Activated CD4-positive, CD25-positive, alpha-beta regulatory T cell treated with anti-CD3 and anti-CD28 coated beads, Interleukin-2, amount 50 U/mL, for 72 hours (primary cell): ENCODE data around the gene SLC25A25.
"Not testable (repeated sequence)": the region's sequence is repeated elsewhere in the genome, so short reads cannot be mapped to it uniquely, and the experiment has no call there.

ENCODE experiments used
- DNase-seq: peaks from one replicate; pipeline ENCODE4 v3.0.0; 2021

Gene SLC25A25

DNA sequence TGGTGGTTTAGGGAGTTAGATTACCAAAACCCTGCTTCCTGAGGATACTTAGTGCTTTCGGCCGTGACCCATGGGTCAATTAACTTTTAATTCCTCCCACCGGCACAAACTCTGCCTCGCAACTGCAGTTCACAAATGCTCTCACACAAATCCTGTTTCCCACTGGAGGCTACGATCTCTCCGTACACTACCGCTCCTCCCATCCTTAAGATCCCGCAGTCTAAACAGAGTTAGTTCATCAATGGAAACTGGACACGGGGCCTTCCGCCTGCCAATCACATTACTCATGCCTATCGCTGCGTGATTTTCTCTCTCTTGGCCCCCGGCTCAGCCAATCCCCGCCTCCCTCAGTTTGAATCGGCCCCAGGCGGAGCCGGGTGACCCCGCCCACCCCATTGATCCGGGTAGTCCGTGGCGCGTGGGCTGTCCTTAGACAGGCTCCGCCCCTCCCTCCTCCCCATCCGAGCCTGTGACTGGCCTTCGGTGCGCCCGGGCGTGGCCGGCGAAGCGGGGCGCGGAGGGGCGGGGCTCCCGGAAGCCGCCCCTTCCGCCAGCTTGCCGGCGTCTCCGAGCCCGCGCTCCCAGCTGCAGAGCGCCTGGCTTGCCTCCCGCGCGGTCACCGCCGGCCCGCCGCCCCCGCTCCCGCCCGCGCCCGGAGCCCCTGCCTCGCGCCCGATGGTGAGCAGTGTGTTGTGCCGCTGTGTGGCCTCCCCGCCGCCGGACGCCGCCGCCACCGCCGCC lies at the start of gene SLC25A25:
SLC25A25 (plus strand) TSS at position 588 of the 741 bp plus-strand sequence; CDS start at position 676, 88 bp downstream.
- peak; percentile 100 for DNase-seq

DNA sequence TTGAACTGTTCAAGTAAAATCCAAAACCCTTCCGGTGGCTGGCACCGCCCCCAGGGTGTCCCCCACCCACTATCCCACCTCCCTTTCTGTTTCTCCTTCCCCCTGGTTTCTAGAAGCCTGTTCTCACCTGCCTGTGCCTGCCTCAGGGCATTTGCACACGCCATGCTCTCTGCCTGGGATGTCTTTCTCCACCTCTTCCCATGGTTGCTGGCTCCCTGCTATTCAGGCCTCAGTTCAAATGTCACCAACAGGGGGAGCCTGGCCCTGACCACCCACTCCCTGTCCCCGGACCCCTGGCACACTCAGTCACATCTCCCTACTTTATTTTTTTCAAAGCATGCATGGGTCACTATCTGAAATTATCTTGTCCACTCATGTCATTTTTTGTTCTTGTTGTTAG lies 47.3 kb upstream of the SLC25A25 start:
- no peak for DNase-seq

DNA sequence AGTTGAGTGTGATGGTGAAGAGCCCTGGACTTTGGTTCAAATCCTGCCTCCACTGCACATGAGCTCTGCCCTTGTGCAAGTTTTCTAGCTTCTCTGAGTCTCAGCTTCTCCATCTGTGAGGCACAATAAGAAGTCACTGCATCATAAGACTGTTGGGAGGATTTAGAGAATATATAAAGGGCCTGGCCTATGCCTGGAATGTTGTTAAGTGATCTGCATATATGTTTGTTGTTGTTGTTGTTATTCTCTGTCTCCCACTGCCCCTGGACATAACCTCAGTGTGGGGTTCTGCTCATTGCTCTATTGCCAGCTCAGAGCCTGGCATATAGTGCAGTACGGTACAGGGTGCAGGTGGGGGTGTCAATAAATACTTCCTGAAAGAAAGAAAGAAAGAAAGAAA lies 46.9 kb upstream of the SLC25A25 start:
- DNase-seq = no peak

DNA sequence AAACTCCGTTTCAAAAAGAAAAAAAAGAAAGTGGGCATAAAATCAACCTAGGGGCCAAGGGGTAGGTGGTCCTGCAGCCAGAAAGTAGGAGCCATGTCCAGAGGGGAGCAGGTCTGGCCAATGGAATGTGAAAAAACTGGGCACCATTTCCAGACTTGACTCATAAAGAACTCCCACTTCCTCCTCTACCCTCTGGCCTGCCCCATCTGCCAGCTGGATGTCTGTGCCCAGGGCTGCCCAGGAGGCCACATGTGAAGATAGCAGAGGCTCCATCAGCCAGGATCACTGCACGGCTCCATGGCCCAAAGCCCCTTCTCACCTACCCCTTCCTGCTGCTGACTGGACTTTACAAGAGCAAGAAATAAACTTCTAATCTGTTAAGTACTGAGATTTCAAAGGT lies 45.1 kb upstream of the SLC25A25 start:
- DNase-seq = no peak

DNA sequence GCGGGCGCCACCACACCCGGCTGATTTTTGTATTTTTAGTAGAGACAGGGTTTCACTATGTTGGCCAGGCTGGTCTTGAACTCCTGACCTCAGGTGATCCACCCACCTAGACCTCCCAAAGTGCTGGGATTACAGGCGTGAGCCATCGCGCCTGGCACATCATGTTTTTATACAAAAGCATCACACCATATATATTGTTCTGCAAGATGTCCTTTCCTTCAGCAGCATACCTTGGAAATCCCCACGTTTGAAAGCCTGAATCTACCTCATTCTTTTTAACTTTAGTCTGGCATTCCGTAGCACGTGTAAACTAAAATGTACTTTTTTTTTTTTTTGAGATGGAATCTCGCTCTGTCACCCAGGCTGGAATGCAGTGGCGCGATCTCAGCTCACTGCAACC lies 44.4 kb upstream of the SLC25A25 start:
- DNase-seq = not testable (repeated sequence)

DNA sequence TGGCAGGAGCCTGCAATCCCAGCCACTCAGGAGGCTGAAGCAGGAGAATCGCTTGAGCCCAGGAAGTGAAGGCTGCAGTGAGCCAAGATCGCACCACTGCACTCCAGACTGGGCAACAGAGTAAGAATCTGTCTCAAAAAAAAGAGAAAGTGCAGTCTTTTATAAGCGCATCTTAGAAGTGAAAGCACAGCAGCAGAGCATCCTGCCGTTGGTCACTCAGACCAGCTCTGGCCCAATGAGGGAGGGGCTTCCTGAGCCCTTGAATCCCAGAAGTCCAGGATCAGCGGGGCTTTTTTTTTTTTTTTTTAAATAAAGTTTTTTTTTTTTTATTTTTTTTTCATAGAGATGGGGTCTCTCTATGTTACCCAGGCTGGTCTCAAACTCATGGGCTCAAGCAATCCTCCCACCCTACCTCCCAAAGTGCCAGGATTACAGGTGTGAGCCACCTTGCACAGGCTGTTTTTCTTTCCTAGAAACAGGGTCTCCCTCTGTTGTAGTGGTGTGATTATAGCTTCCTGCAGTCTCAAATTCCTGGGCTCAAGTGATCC lies 43.2 kb upstream of the SLC25A25 start:
- DNase-seq = no peak

DNA sequence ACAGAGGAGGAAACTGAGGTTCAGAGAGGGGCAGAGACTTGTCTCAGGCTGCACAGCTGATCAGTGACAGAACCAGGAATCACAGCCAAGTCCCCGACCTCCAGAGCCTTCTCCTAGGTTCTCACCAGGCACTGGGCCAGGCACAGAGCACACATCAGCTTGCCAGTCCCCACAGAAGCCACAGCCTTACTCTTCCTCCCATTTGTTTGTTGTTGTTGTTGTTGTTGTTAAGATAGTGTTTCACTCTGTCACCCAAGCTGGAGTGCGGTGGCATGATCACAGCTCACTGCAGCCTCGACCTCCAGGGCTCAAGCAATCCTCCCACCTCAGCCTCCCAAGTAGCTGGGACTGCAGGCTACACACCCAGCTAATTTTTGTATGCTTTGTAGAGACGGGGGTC lies 42.3 kb upstream of the SLC25A25 start:
- no peak for DNase-seq

DNA sequence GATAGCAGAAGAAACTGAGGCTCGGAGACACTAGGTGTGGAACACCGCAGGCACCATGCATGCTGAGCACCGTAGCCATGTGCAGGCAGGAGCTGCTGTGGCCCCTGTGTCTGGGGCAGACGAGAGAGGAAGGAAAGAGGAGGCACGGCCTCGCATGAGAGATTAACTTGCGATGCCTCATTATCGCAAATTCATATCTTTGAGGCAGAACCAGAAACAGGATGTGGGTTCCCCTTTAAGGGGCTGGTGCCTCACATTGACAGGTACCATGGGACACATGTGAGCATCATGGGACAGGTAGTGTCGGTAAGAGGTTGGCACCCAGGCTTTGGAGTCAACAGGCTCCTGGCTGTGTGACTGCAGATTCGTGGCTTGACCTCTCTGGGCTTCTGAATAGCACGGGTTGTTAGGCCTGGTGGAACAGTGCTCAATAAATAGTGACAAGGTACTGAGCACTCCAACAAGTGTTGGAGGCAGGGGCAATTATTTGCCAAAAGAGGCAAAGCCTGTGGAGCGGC lies 41.7 kb upstream of the SLC25A25 start:
- DNase-seq = peak; percentile 70

DNA sequence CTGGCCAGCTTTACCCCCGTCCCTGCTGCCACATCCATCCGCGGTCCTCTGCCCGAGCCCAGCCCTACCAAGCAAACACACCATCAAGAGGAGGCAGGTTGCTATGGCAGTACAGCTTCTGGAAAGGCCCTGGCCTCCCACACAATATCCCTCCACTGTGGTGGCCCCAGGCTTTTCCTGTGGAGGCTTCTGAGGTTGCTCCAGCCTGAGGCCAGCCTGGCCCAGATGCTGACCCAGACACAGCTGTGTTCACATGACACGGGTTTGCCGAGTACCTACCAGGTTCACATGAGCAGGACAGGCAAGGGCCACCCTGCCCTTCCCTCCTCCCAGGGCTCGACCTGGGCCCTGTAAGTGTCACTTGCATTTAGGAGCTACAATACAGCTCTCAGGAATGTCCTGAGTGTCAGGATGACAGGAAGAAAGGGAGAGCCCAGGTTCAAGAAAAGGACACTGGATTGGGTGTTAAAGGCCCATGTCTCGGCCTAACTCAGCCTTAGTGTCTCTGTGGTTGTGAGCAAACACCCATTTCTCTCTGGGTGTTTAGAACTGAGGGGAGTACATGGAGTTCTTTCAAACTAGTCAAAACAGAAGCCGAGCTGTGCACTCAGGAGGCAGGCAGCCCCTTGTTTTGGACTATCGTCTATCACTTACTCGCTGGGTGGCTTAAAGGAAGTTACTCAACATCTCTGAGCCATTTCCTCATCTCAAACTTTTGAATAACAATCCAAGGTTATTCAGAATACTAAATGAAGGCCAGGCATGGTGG lies 41.1 kb upstream of the SLC25A25 start:
- peak; percentile 59 for DNase-seq

DNA sequence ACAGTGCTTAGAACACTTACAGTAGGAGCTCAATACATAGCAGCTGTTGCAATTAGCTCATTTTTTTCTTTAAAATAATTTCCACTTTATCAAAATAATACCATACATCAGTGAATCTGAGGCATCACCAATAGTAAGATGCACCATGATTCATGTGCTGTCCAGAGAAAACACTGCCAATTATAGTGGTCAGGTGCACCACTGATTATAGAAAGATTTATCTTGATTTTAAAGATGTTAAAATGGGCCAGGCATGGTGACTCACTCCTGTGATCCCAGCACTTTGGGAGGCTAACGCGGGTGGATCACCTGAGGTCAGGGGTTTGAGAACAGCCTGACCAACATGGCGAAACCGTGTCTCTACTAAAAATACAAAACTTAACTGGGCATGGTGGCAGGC lies 40.3 kb upstream of the SLC25A25 start:
- DNase-seq = no peak

DNA sequence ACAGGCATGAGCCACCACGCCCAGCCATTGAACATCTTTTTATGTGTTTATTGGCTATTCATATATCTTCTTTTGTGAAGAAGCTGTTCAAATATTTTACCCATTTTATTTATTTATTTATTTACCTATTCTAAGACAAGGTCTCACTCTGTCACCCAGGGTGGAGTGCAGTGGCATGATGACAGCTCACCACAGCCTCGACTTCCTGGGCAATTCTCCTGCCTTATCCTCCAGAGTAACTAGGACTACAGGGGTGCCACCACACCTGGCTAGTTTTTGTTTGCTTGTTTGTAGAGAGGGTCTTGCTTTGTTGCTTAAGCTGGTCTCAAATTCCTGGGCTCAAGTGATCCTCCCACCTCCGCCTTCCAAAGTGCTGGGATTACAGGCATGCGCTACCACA lies 34.4 kb upstream of the SLC25A25 start:
- DNase-seq = no peak

DNA sequence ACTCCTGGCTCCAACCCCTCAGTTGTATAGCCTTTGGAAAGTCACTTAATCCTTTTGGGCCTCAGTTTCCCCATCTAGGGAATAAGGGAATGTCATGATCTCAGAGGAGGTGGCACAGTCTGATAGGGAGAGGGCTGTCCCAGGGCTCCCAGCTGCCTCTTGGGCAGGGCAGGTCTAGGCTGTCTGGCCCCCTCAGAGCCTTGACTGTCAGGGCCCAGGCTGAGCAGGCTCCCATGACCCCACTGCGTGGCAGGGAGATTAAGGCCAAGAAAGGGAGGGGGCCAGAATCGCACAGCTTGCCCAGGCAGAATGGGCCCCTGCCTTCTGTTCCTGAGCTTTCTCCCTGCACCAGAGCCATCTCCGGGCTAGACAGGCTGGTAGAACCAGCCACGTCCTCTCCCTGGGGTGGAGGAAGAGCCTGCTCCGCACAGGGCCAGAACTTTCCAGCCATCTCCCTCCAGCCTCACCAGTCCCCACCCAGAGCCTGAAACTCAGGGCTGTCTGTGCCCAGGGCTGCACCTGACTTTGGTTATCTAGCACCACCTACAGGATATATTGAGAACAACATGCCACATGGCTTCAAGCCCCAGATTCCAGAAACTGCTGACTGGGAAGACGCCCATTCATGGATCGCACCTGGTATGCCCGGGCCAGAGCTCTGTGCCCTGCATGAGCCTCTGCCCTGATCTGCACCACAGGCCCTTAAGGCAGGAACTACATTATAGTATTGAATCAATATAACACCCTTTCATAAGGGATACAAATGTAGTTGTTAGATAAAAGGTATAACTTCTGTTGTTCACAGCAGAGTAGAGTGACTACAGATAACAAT lies 33.0 kb upstream of the SLC25A25 start:
- DNase-seq = peak; percentile 59

DNA sequence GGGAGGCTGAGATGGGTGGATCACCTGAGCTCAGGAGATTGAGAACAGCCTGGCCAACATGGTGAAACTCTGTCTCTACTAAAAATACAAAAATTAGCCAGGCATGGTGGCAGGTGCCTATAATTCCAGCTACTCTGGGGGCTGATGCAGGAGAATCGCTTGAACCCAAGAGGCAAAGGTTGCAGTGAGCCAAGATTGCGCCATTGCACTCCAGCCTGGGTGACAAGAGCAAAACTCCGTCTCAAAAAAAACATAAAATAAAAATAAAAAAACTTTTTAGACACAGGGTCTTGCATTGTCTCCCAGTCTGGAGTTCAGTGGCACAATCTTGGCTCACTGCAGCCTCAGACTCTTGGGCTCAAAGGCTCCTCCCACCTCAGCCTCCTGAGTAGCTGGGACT lies 31.5 kb upstream of the SLC25A25 start:
- DNase-seq = not testable (repeated sequence)

DNA sequence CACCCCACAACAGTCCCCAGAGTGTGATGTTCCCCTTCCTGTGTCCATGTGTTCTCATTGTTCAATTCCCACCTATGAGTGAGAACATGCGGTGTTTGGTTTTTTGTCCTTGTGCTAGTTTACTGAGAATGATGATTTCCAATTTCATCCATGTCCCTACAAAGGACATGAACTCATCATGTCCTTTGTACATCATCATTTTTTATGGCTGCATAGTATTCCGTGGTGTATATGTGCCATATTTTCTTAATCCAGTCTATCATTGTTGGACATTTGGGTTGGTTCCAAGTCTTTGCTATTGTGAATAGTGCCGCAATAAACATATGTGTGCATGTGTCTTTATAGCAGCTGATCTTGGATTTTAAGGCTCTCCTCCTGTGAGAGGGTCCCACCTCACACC lies 27.2 kb upstream of the SLC25A25 start:
- not testable (repeated sequence) for DNase-seq

DNA sequence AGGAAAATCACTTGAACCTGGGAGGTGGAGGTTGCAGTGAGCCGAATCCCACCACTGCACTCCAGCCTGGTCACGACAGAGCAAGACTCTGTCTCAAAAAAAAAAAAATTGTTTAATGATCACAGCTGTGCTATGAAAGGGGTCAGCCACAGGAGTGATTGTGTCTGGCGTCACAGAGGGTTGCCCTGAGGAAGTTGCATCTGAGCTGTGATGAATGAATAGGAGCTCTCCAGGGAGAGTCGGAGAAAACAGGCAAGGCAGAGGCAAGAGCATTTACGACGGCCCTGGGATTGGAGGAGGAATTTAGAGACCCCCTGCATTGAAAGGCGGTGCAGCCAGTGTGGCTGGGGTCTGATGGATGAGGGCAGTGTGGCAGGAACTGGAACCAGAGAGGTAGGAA lies 26.0 kb upstream of the SLC25A25 start:
- DNase-seq = no peak

DNA sequence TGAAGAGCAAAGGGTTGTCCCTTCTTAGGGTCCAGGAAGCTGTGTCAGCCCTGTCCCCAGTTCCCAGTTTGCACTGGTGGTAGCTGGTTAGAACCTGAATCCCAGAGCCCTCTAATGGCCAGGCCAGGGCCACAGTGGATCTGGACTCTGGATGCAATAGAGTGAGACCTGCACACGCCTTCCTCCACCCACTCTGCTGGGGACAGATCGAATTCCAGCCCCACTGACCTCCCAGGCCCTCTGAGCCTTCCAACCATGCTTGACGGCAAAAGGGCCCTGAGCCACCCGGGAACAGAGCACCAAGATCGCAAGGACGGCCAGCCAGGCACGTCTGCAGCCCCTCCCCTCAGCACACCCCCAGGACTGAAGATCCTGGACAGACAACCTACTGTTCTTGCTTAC lies 24.6 kb upstream of the SLC25A25 start:
- DNase-seq = no peak

DNA sequence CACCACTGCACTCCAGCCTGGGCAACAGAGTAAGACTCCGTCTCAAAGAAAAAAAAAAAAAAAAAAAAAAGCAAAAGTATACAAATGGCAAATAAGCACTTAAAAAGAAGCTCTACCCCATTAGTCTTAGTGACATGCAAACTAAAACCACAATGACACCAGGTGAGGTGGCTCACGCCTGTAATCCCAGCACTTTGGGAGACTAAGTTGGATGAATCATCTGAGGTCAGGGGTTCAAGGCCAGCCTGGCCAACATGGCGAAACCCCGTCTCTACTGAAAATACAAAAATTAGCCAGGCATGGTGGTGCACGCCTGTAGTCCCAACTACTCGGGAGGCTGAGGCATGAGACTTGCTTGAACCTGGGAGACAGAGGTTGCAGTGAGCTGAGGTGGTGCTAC lies 22.6 kb upstream of the SLC25A25 start:
- DNase-seq = not testable (repeated sequence)

DNA sequence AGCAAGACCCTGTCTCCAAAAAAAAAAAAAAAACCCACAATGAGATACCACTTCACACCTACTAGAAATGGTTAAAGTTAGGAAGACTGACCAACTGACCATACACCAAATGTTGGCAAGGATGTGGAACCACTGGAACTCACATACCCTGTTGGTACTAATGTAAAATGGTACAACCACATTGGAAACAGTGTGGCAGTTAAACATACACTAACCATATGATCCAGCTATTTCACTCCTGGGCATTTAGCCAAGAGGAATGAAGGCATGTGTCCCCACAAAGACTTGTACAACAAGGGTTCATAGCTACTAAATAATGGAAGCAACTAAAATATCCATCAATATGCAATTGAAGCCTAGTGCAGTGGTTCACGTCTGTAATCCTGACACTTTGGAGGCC lies 22.2 kb upstream of the SLC25A25 start:
- DNase-seq = no peak

DNA sequence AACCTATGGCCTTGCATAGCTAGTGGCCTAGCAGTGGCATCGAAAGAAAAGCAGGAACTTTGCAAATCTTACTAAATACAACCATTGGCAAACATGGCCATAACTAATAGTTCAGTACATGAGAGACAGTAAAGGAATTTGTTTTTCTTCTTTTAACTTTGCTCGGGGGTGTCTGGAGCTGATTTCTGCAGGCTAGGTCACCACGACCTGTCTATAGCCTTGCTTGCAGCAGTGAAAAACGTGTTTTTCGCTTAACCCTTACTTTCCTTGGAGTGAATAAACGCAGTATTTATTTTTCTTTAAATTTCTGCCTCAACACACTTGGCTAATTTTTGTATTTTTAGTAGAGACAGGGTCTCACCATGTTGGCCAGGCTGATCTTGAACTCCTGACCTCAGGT lies 20.8 kb upstream of the SLC25A25 start:
- no peak for DNase-seq

DNA sequence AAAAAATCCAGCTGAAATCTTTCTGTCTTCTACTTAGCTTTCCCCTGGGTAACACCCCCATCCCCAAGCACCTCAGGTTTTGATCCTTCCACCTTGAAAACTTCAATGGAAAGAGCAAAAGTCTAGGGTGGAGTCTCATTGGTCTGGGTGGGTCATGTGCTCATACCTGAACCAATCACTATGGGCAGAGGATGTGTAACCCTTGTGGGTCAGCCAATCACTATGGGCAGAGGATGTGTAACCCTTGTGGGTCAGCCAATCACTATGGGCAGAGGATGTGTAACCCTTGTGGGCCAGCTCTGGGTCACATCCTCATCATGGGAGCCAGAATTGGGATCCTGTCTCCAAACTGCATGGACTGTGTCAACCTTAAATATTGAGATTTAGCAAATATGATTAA lies 19.4 kb upstream of the SLC25A25 start:
- no peak for DNase-seq

DNA sequence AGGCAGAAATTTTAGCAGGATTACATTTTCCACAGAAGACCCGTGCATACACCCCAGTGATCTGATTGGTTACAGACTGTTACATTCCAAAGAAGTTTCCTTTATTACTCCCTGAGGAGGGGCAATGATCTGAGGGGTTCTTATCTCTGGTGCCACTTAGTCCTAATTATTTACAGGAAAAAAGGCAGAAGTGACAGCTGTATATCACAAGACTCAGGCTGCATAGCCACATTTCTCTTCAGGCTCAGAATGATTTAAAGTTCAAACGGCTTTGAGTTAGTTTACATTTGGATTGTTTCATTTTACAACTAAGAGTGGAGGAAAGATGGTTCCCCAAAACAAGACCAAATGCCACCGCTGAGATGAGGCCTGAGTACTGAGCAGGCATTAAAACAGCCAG lies 18.2 kb upstream of the SLC25A25 start:
- DNase-seq = no peak

DNA sequence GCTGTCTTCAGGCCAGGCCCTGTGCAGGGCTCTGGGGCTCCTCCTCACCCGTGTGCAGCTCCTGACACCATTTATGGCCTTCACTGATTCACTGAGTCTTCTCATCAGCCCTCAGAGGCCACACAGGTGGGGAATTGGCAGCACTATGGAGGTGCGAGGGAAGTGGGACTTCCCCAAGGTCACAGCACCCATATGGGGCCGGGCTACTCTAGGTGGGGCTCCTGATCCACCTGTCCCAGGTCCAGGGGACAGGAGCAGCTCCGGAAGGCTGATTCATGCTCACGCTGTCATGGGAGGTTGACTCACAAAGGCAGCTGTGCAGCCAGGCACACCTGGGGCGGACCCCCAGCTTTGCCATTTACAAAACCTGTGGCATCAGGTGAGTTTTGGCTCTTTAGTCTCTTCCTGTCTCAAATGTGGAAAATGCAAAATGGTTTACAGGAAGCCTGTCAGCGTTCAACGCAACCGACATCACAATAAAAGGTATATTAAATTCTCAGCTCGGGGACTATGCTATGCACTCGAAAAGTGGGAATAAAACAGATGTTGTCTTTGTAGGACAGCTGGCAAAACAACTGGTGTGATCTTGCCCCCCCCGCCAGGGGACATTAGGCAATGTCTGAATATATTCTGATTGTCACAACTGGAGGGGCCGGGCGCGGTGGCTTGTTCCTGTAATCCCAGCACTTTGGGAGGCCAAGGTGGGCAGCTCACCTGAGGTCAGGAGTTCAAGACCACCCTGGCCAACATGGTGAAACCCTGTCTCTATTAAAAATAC lies 15.9 kb upstream of the SLC25A25 start:
- no peak for DNase-seq
